Measurements from ENCODE around the gene EIF3K.

GRCh38 chr19:38650172-38650775 is 31.3 kb downstream of the EIF3K start:
- TF ChIP-seq MAX (IDR thresholded peaks at IDR 0.05) (no peak), RAD21 (IDR thresholded peaks at IDR 0.05; ENCODE audit: low read depth) (no peak), CREB1 (IDR thresholded peaks at IDR 0.05; ENCODE audit: low read depth) (no peak), REST (IDR thresholded peaks at IDR 0.05; ENCODE audit: low read depth) (no peak), TAF1 (IDR thresholded peaks at IDR 0.05; ENCODE audit: low read depth) (no peak), EGR1 (IDR thresholded peaks at IDR 0.05) (no peak), CEBPB (IDR thresholded peaks at IDR 0.05) (no peak), EP300 (IDR thresholded peaks at IDR 0.05; ENCODE audit: borderline replicate concordance) (no peak), TCF12 (IDR thresholded peaks at IDR 0.05; ENCODE audit: low read depth) (no peak), YY1 (IDR thresholded peaks at IDR 0.05; ENCODE audit: low read depth) (no peak), USF1 (IDR thresholded peaks at IDR 0.05) (no peak), ZBTB7A (IDR thresholded peaks at IDR 0.05; ENCODE audit: low read depth) (no peak), FOXM1 (IDR thresholded peaks at IDR 0.05; ENCODE audit: borderline replicate concordance, low read depth) (no peak), TEAD4 (IDR thresholded peaks at IDR 0.05) (no peak)

Data from Ishikawa (cell line).